ENCODE data around the gene NAV2. TPM values are rescaled to one million over a fixed set of nuclear protein-coding genes. Genes with fewer than 3 reads are reported as not detected.

NAV2 gene
- polyA plus RNA-seq, 1 donor (not counting 4 experiments of a cell fraction or from before 2014, with no cell fraction given) = 4.0 TPM

DNA sequence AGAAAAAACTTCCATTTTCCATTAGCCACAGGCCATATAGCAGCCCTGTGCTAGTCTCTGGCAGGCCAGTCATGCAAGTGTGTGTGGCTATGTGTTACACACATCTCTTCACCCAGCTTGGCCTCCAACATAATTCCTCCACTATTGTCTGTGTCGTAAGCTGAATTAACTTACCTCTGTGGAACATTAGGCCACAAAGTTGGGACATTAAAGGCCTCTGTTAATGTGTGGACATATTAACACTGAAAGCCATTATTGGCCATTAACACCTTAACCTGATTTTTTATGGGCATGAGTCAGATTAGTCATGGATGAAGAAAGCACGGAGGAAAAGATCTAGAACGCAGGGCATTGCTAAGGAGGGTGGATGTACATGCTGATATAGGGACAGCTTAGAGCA lies 347.5 kb downstream of the NAV2 start:
- Histone ChIP-seq H3K9me3 (ENCODE audit: control insufficient read depth, low read depth, low read length) (no peaks in the 10 kb centered on the region), H3K4me1 (ENCODE audit: control insufficient read depth, extremely low read depth, insufficient read depth, low read length) (peaks cover 70% of the 10 kb centered on the region), H3K4me3 (ENCODE audit: control insufficient read depth in 2 of 3, extremely low read depth in 1 of 3, insufficient read depth in 2 of 3, low read depth in 1 of 3, low read length in 3 of 3) (no peak overlapping the region), H3K36me3 (ENCODE audit: control insufficient read depth in 2 of 2, extremely low read depth in 1 of 2, insufficient read depth in 2 of 2, low read length in 2 of 2) (no peaks in the 10 kb centered on the region), H3K9ac (ENCODE audit: control insufficient read depth, extremely low read depth, insufficient read depth, low read length) (no peak overlapping the region), H4K20me1 (ENCODE audit: control insufficient read depth, extremely low read depth, insufficient read depth, low read length) (no peaks in the 10 kb centered on the region), H3K27ac (ENCODE audit: control insufficient read depth, insufficient read depth, low read length) (peak overlapping the region; percentile 45), H3K4me2 (ENCODE audit: control insufficient read depth, extremely low read depth, insufficient read depth, low read depth, low read length) (no peak overlapping the region), H3K79me2 (ENCODE audit: control insufficient read depth, insufficient read depth, low read length) (no peaks in the 10 kb centered on the region), H2AFZ (ENCODE audit: control insufficient read depth, low read length) (no peak overlapping the region), H3K9me1 (ENCODE audit: control insufficient read depth, extremely low read depth, insufficient read depth, low read length) (no peaks in the 10 kb centered on the region), H3K27me3 (ENCODE audit: control insufficient read depth, extremely low read depth, insufficient read depth, low read length) (no peaks in the 10 kb centered on the region)
- DNase-seq (ENCODE audit: low read depth, low spot score) (no peak), FAIRE-seq (no peak)
- dilution Hi-C loops (cut with MboI; ENCODE audit: extremely low pct_ligation_motif_present, low sequenced_read_pairs) = no loop called here
- TF ChIP-seq, protein P1, sequence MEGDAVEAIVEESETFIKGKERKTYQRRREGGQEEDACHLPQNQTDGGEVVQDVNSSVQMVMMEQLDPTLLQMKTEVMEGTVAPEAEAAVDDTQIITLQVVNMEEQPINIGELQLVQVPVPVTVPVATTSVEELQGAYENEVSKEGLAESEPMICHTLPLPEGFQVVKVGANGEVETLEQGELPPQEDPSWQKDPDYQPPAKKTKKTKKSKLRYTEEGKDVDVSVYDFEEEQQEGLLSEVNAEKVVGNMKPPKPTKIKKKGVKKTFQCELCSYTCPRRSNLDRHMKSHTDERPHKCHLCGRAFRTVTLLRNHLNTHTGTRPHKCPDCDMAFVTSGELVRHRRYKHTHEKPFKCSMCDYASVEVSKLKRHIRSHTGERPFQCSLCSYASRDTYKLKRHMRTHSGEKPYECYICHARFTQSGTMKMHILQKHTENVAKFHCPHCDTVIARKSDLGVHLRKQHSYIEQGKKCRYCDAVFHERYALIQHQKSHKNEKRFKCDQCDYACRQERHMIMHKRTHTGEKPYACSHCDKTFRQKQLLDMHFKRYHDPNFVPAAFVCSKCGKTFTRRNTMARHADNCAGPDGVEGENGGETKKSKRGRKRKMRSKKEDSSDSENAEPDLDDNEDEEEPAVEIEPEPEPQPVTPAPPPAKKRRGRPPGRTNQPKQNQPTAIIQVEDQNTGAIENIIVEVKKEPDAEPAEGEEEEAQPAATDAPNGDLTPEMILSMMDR (optimal IDR thresholded peaks at IDR 0.05 in 1 of 3, IDR thresholded peaks at IDR 0.05 in 1 of 3, conservative IDR thresholded peaks at IDR 0.05 in 1 of 3; ENCODE audit: extremely low read depth in 1 of 3, insufficient read depth in 2 of 3, low read length in 3 of 3) = no peak
- no peak for TF ChIP-seq EZH2 (IDR thresholded peaks at IDR 0.05; ENCODE audit: low read length)

DNA sequence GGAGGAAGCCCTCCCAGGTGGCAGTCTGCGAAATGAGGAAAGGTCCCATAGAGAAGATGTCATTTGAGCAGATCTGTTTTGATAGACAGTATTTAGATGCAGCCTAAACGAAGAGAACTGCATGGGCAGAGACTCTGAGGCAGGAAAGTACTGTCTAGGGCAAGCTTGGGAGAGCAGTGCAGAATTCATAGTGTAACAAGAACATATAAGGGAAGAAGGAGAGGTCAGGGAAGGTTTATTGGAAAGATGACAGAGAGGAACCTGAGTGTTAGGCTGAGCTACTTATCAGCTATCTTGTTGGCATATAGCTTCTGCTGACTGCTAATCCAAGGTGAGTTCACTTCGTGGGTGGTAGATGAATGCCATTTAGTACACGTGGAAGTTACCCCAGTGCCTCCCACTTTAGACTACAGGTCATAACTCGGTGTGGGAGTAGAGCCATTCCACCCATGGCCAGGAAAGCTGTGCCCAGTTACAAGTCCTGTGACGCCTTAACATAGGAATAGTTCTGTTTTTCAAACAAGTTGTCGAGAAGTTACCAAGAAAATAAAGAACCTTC lies 348.1 kb downstream of the NAV2 start:
- H3K4me3 ChIP-seq (ENCODE audit: control insufficient read depth in 2 of 3, extremely low read depth in 1 of 3, insufficient read depth in 2 of 3, low read depth in 1 of 3, low read length in 3 of 3) = no peak overlapping the region
- H3K4me2 ChIP-seq (ENCODE audit: control insufficient read depth, extremely low read depth, insufficient read depth, low read depth, low read length) = no peak overlapping the region
- H3K9me1 ChIP-seq (ENCODE audit: control insufficient read depth, extremely low read depth, insufficient read depth, low read length) = no peaks in the 10 kb centered on the region
- peak overlapping the region; percentile 10 for H3K27ac ChIP-seq (ENCODE audit: control insufficient read depth, insufficient read depth, low read length)
- no peaks in the 10 kb centered on the region for H3K9me3 ChIP-seq (ENCODE audit: control insufficient read depth, low read depth, low read length)
- peak; percentile 46 for FAIRE-seq
- no peaks in the 10 kb centered on the region for H3K27me3 ChIP-seq (ENCODE audit: control insufficient read depth, extremely low read depth, insufficient read depth, low read length)
- no peak overlapping the region for H3K9ac ChIP-seq (ENCODE audit: control insufficient read depth, extremely low read depth, insufficient read depth, low read length)
- TF ChIP-seq, protein P1 (optimal IDR thresholded peaks at IDR 0.05 in 1 of 3, IDR thresholded peaks at IDR 0.05 in 1 of 3, conservative IDR thresholded peaks at IDR 0.05 in 1 of 3; ENCODE audit: extremely low read depth in 1 of 3, insufficient read depth in 2 of 3, low read length in 3 of 3) = no peak
- no peak for TF ChIP-seq EZH2 (IDR thresholded peaks at IDR 0.05; ENCODE audit: low read length)
- H4K20me1 ChIP-seq (ENCODE audit: control insufficient read depth, extremely low read depth, insufficient read depth, low read length) = no peaks in the 10 kb centered on the region
- dilution Hi-C loops (cut with MboI; ENCODE audit: extremely low pct_ligation_motif_present, low sequenced_read_pairs) = no loop called here
- DNase-seq (ENCODE audit: low read depth, low spot score) = no peak
- H3K36me3 ChIP-seq (ENCODE audit: control insufficient read depth in 2 of 2, extremely low read depth in 1 of 2, insufficient read depth in 2 of 2, low read length in 2 of 2) = no peaks in the 10 kb centered on the region
- H3K79me2 ChIP-seq (ENCODE audit: control insufficient read depth, insufficient read depth, low read length) = no peaks in the 10 kb centered on the region
- no peak overlapping the region for H2AFZ ChIP-seq (ENCODE audit: control insufficient read depth, low read length)
- H3K4me1 ChIP-seq (ENCODE audit: control insufficient read depth, extremely low read depth, insufficient read depth, low read length) = peaks cover 64% of the 10 kb centered on the region
